HG02571 (cell line): ENCODE data around the gene MB21D2.
"Not testable (repeated sequence)": the region's sequence is repeated elsewhere in the genome, so short reads cannot be mapped to it uniquely, and the experiment has no call there.

Experiments used
- ATAC-seq: cut with Tn5 transposase; IDR thresholded peaks from one replicate; pipeline ENCODE4 v1.9.1; 2021; ENCODE audit warnings: mild to moderate bottlenecking, moderate library complexity; ENCODE audit not compliant: unreplicated experiment

The MB21D2 gene

GRCh38 chr3:192817053-192817452 lies 100.6 kb downstream of the MB21D2 start:
- peak; percentile 57 for ATAC-seq

GRCh38 chr3:192816351-192816750 lies 101.3 kb downstream of the MB21D2 start:
- ATAC-seq: no peak

GRCh38 chr3:192812743-192813383 lies 104.8 kb downstream of the MB21D2 start:
- no peak for ATAC-seq

- ATAC-seq: no peak
These were observed 111.9 kb downstream of the MB21D2 start for GRCh38 chr3:192805711-192806110.

GRCh38 chr3:192804502-192804901 lies 113.2 kb downstream of the MB21D2 start:
- no peak for ATAC-seq

GRCh38 chr3:192802957-192803899 lies 114.4 kb downstream of the MB21D2 start:
- ATAC-seq: no peak

- no peak for ATAC-seq
These were observed 115.7 kb downstream of the MB21D2 start for GRCh38 chr3:192801985-192802384.

GRCh38 chr3:192799721-192800120 lies 117.9 kb downstream of the MB21D2 start:
- no peak for ATAC-seq

- ATAC-seq: no peak
These were observed 122.6 kb downstream of the MB21D2 start for GRCh38 chr3:192795021-192795420.

GRCh38 chr3:192794216-192794615 lies 123.4 kb downstream of the MB21D2 start:
- no peak for ATAC-seq

GRCh38 chr3:192788816-192789515 lies 128.7 kb downstream of the MB21D2 start:
- not testable (repeated sequence) for ATAC-seq

GRCh38 chr3:192778508-192778907 lies 139.1 kb downstream of the MB21D2 start:
- no peak for ATAC-seq

GRCh38 chr3:192774341-192774740 lies 143.3 kb downstream of the MB21D2 start:
- not testable (repeated sequence) for ATAC-seq

GRCh38 chr3:192772240-192772894 lies 145.3 kb downstream of the MB21D2 start:
- ATAC-seq: no peak

- ATAC-seq: no peak
These were observed 159.0 kb downstream of the MB21D2 start for GRCh38 chr3:192758654-192759053.

- no peak for ATAC-seq
These were observed 166.5 kb downstream of the MB21D2 start for GRCh38 chr3:192751148-192751547.

- ATAC-seq: no peak
These were observed 167.5 kb downstream of the MB21D2 start for GRCh38 chr3:192750201-192750600.

- no peak for ATAC-seq
These were observed 169.9 kb downstream of the MB21D2 start for GRCh38 chr3:192747746-192748145.

GRCh38 chr3:192747145-192747544 lies 170.5 kb downstream of the MB21D2 start:
- ATAC-seq: no peak
